Erythroblast (primary cell): ENCODE measurements around the gene CDK16.

Source experiments
- GATA1 ChIP-seq: IDR thresholded peaks from 2 replicates; pipeline ENCODE4 v1.6.1; 2011; ENCODE audit warnings: low read depth, mild to moderate bottlenecking, control low read depth, low read length, moderate library complexity
- POLR2A ChIP-seq: IDR thresholded peaks from 2 replicates; pipeline ENCODE4 v1.6.1; 2011; ENCODE audit warnings: mild to moderate bottlenecking, low read length

GRCh38 chrX:47221756-47222155 lies 3.3 kb downstream of the CDK16 start:
- TF ChIP-seq POLR2A (no peak), GATA1 (no peak)
